ENCODE results near the gene IGSF22. TPM values are rescaled to one million over a fixed set of nuclear protein-coding genes. Genes with fewer than 3 reads are reported as not detected.

Gene IGSF22
- total RNA-seq, 1 experiment from 2014 or later = 0.52 TPM

- TF ChIP-seq USF2 (CRISPR knock-in tag; IDR thresholded peaks at IDR 0.05) (peak; percentile 56), ZBTB43 (CRISPR knock-in tag; IDR thresholded peaks at IDR 0.05) (no peak), ZNF281 (CRISPR knock-in tag; IDR thresholded peaks at IDR 0.05) (0 out of 2 replicates have a peak, but pooled peaks have one; percentile 44)
- no peaks in the 10 kb centered on the region for H3K9me3 Mint-ChIP-seq
- H3K27ac Mint-ChIP-seq = no peak overlapping the region
- peak; percentile 53 for DNase-seq (ENCODE audit: low spot score)
- ChIA-PET POLR2A (no interaction called here), CTCF (interaction anchor here (1.7 to 2.8 kb wide), 2 partner anchors 33 to 243 kb away, joined by 5 to 8 read pairs; no protein-coding TSS in a partner anchor)
- H3K36me3 Mint-ChIP-seq = no peaks in the 10 kb centered on the region
- H3K27me3 Mint-ChIP-seq (ENCODE audit: low read depth) = peaks cover 2% of the 10 kb centered on the region
- peak; percentile 58 for ATAC-seq
- peaks cover 43% of the 10 kb centered on the region for H3K4me1 Mint-ChIP-seq
- H3K4me3 Mint-ChIP-seq = no peak overlapping the region
These were observed 43.9 kb upstream of the IGSF22 start for GRCh38 chr11:18769802-18770456.

GRCh38 chr11:18768978-18769377, 43.0 kb upstream of the IGSF22 start:
- Mint-ChIP-seq H3K27ac (no peak overlapping the region), H3K27me3 (ENCODE audit: low read depth) (peaks cover 2% of the 10 kb centered on the region), H3K36me3 (no peaks in the 10 kb centered on the region), H3K4me3 (no peak overlapping the region), H3K9me3 (no peaks in the 10 kb centered on the region), H3K4me1 (peaks cover 38% of the 10 kb centered on the region)
- TF ChIP-seq ZNF532 (CRISPR knock-in tag; IDR thresholded peaks at IDR 0.05; ENCODE audit: borderline replicate concordance) (no peak), PRRX2 (CRISPR knock-in tag; IDR thresholded peaks at IDR 0.05) (no peak), NR3C1 (CRISPR knock-in tag; conservative IDR thresholded peaks at IDR 0.05; ENCODE audit: low read depth) (no peak)
- ChIA-PET CTCF (interaction anchor here (1.1 to 2.8 kb wide), 5 partner anchors 11 to 244 kb away, joined by 5 to 9 read pairs (median 8); no protein-coding TSS in a partner anchor), POLR2A (no interaction called here)
- DNase-seq (ENCODE audit: low spot score) = no peak
- no peak for ATAC-seq

GRCh38 chr11:18768472-18768901, 42.5 kb upstream of the IGSF22 start:
- Mint-ChIP-seq H3K9me3 (no peaks in the 10 kb centered on the region), H3K27ac (no peak overlapping the region), H3K36me3 (no peaks in the 10 kb centered on the region), H3K4me1 (peaks cover 34% of the 10 kb centered on the region), H3K27me3 (ENCODE audit: low read depth) (peaks cover 2% of the 10 kb centered on the region), H3K4me3 (no peak overlapping the region)
- ChIA-PET CTCF (interaction anchor here (1.0 to 2.8 kb wide), 6 partner anchors 11 to 245 kb away, joined by 3 to 9 read pairs (median 8); no protein-coding TSS in a partner anchor), POLR2A (no interaction called here)
- TF ChIP-seq PRDM15 (CRISPR knock-in tag; IDR thresholded peaks at IDR 0.05) (no peak), PREB (CRISPR knock-in tag; IDR thresholded peaks at IDR 0.05; ENCODE audit: borderline replicate concordance) (no peak), ETV6 (CRISPR knock-in tag; IDR thresholded peaks at IDR 0.05) (no peak), MYBL2 (CRISPR knock-in tag; IDR thresholded peaks at IDR 0.05) (no peak), MLX (CRISPR knock-in tag; IDR thresholded peaks at IDR 0.05) (no peak), RORB (CRISPR knock-in tag; IDR thresholded peaks at IDR 0.05) (no peak), FOXJ3 (CRISPR knock-in tag; IDR thresholded peaks at IDR 0.05; ENCODE audit: borderline replicate concordance) (no peak), ZNF138 (CRISPR knock-in tag; conservative IDR thresholded peaks at IDR 0.05) (no peak), NR1H2 (CRISPR knock-in tag; IDR thresholded peaks at IDR 0.05) (no peak)
- no peak for ATAC-seq
- no peak for DNase-seq (ENCODE audit: low spot score)
